GM12878 (cell line): ENCODE results near the gene ZNF212. TPM values are rescaled to one million over a fixed set of nuclear protein-coding genes. Genes with fewer than 3 reads are reported as not detected.

Source experiments
- ATAC-seq: fragments of 200-7000 bp; cut with Tn5 transposase; 3 replicates; pipeline ENCODE4 v1.9.1; 2020; ENCODE audit warnings: mild to moderate bottlenecking, moderate library complexity
- BruUV-seq: library from RNA; stranded (reverse); fragments of 400-500 nt; replicated peaks from 2 replicates; lab custom pipeline; 2021; lab: Mats Ljungman, UMichigan
- CTCF ChIA-PET: fragments of 300-600 bp; sonication (Branson Sonifier 250); formaldehyde crosslinking; extraction: SDS; loops from one replicate; lab custom pipeline; 2021; ENCODE audit warnings: inconsistent platforms; lab: Yijun Ruan, JAX
- POLR2A ChIA-PET: fragments of 350-600 bp; formaldehyde crosslinking; extraction: SDS; loops from one replicate; lab custom pipeline; 2021; ENCODE audit warnings: inconsistent platforms; lab: Charles Lee
- RAD21 ChIA-PET: fragments of 300-600 bp; sonication (Branson Sonifier 250); formaldehyde crosslinking; loops from one replicate; lab custom pipeline; 2023; ENCODE audit warnings: antibody characterized with exemption; ENCODE audit not compliant: unreplicated experiment; lab: Charles Lee
- SMC1A ChIA-PET: fragments of 300-600 bp; sonication (Branson Sonifier 250); formaldehyde crosslinking; loops from one replicate; lab custom pipeline; 2023; ENCODE audit not compliant: unreplicated experiment, uncharacterized antibody; lab: Charles Lee
- DNase-seq: peaks from one replicate; pipeline ENCODE4 v3.0.0-alpha.2; 2011; ENCODE audit warnings: low read depth, low spot score
- FAIRE-seq: peaks from 3 replicates; lab custom pipeline; 2011; peaks lifted over from hg19 to GRCh38; lab: Jason Lieb, UNC
- H2AFZ ChIP-seq: 2 replicates; pipeline ENCODE4 v1.6.0; 2011; ENCODE audit warnings: low read depth, low read length, control low read depth; ENCODE audit not compliant: control insufficient read depth
- H3K27ac ChIP-seq: 2 replicates; pipeline ENCODE4 v1.5.1; 2011; ENCODE audit warnings: control low read depth; ENCODE audit not compliant: control insufficient read depth, insufficient read depth
- H3K27me3 ChIP-seq, 2 experiments: replicated peaks in 1 of 2; 2 replicates each; pipeline versions ENCODE4 v1.6.0 to v1.6.1; 2011; ENCODE audit warnings: low read length in 1 of 2; ENCODE audit not compliant: control insufficient read depth in 2 of 2, insufficient read depth in 2 of 2
- H3K36me3 ChIP-seq, 2 experiments: 2 replicates each; pipeline ENCODE4 v1.5.1; 2011; ENCODE audit warnings: low read length in 1 of 2; ENCODE audit not compliant: control insufficient read depth in 2 of 2, insufficient read depth in 2 of 2
- H3K4me1 ChIP-seq: 2 replicates; pipeline ENCODE4 v1.6.1; 2011; ENCODE audit warnings: mild to moderate bottlenecking, low read length, moderate library complexity, mixed read lengths; ENCODE audit not compliant: control insufficient read depth, insufficient read depth
- H3K4me2 ChIP-seq: 2 replicates; pipeline ENCODE4 v1.6.0; 2011; ENCODE audit warnings: control low read depth; ENCODE audit not compliant: control insufficient read depth, insufficient read depth
- H3K4me3 ChIP-seq: fragments of 200-600 bp; sonication (generic); 2 replicates; pipeline ENCODE4 v1.5.1; 2016
- H3K79me2 ChIP-seq: 2 replicates; pipeline ENCODE4 v1.6.0; 2011; ENCODE audit warnings: low read length; ENCODE audit not compliant: control insufficient read depth, insufficient read depth
- H3K9ac ChIP-seq: 2 replicates; pipeline ENCODE4 v1.8.0; 2011; ENCODE audit warnings: low read length, control low read depth, mixed read lengths; ENCODE audit not compliant: control insufficient read depth, insufficient read depth
- H3K9me3 ChIP-seq: replicated peaks from 3 replicates; pipeline ENCODE4 v1.5.1; 2011; ENCODE audit warnings: mild to moderate bottlenecking, low read length; ENCODE audit not compliant: control insufficient read depth, insufficient read depth
- H4K20me1 ChIP-seq: 2 replicates; pipeline ENCODE4 v1.6.0; 2011; ENCODE audit not compliant: control insufficient read depth, insufficient read depth
- CREM ChIP-seq: IDR thresholded peaks from 2 replicates; pipeline ENCODE4 v1.6.1; 2014; ENCODE audit warnings: antibody characterized with exemption, low read depth
- FOS ChIP-seq: IDR thresholded peaks from 3 replicates; pipeline ENCODE4 v1.6.1; 2011; ENCODE audit warnings: borderline replicate concordance; ENCODE audit not compliant: insufficient read length; ENCODE audit errors: extremely low read depth
- HCFC1 ChIP-seq: fragments of 150-350 bp; IDR thresholded peaks from 2 replicates; pipeline ENCODE4 v1.6.1; 2014; ENCODE audit warnings: low read length
- HDAC2 ChIP-seq: fragments of 200-600 bp; sonication (generic); IDR thresholded peaks from 2 replicates; pipeline ENCODE4 v1.6.1; 2017
- MXI1 ChIP-seq: fragments of 150-350 bp; IDR thresholded peaks from 2 replicates; pipeline ENCODE4 v1.6.1; 2011; ENCODE audit warnings: low read depth, mild to moderate bottlenecking, inconsistent platforms, low read length, improper control_type of control experiment
- MYC ChIP-seq: IDR thresholded peaks from 2 replicates; pipeline ENCODE4 v1.6.1; 2011; ENCODE audit warnings: mild to moderate bottlenecking, low read length, moderate library complexity, inconsistent platforms; ENCODE audit not compliant: insufficient read depth, insufficient replicate concordance, insufficient read length, severe bottlenecking
- NFIC ChIP-seq: IDR thresholded peaks from 2 replicates; pipeline ENCODE4 v1.6.1; 2012; ENCODE audit warnings: low read depth, mild to moderate bottlenecking, inconsistent platforms, low read length, moderate library complexity
- RCOR1 ChIP-seq: conservative IDR thresholded peaks from 2 replicates; pipeline ENCODE4 v1.6.1; 2012; ENCODE audit warnings: low read depth, low read length, improper control_type of control experiment
- SMAD5 ChIP-seq: IDR thresholded peaks from 2 replicates; pipeline ENCODE4 v1.6.1; 2016; ENCODE audit warnings: antibody characterized with exemption, low read depth
- SREBF1 ChIP-seq: IDR thresholded peaks from 2 replicates; pipeline ENCODE4 v1.6.1; 2012; ENCODE audit warnings: mild to moderate bottlenecking, low read length
- ZNF207 ChIP-seq: fragments of 450-650 bp; IDR thresholded peaks from 2 replicates; pipeline ENCODE4 v1.6.1; 2014; ENCODE audit warnings: antibody characterized with exemption, mild to moderate bottlenecking, borderline replicate concordance
- ZNF217 ChIP-seq: fragments of 450-650 bp; IDR thresholded peaks from 2 replicates; pipeline ENCODE4 v1.6.1; 2017; ENCODE audit warnings: antibody characterized with exemption, mild to moderate bottlenecking
- WGBS: methylation state at CpG from one replicate; pipeline ENCODE4 v1.1.6; 2016; ENCODE audit warnings: low lambda C conversion rate; ENCODE audit not compliant: insufficient replicate concordance, insufficient coverage; ENCODE audit errors: missing lambda C conversion rate; 5-methylcytosine and 5-hydroxymethylcytosine counted together
- in situ Hi-C: fragments of 300-500 bp; cut with MboI; formaldehyde crosslinking; loops from 9 replicates; pipeline ENCODE4 v1.14.3; 2018; ENCODE audit warnings: mixed read lengths
- intact Hi-C: fragments of 100-400 bp; cut with micrococcal nuclease; formaldehyde crosslinking; loops from one replicate; pipeline ENCODE4 v1.14.2; 2022; ENCODE audit not compliant: unreplicated experiment
- polyA plus RNA-seq, 11 experiments: library from polyadenylated mRNA; depleted of rRNA in 4 of 11; unstranded in 6 of 11; stranded (reverse) in 5 of 11; fragments of >200 nt; fragmentation: Nextera tagmentation in 4 of 11; fragmentation: Illumina TruSeq in 1 of 11; extraction: Ambion mirVana in 4 of 11; extraction: Trizol in 1 of 11; gene quantifications; 1 replicate in 1 of 11; 2 replicates in 10 of 11; pipeline versions ENCODE4 v1.2.1 to v1.2.3, GENCODE V29; 2011 to 2016; ENCODE audit warnings: inconsistent platforms in 2 of 11, missing spikeins in 2 of 11, low read depth in 1 of 11
- total RNA-seq, 4 experiments: library from RNA; depleted of rRNA in 3 of 4; stranded (reverse); fragments of >200 nt in 3 of 4; fragmentation: Illumina TruSeq in 1 of 4; extraction: Trizol in 1 of 4; gene quantifications; 2 replicates each; pipeline versions ENCODE4 v1.2.1 to v1.2.3, GENCODE V29; 2013 to 2021
- TF ChIP-seq, protein P1 (sequence below): fragments of 450-650 bp; IDR thresholded peaks from 2 replicates; pipeline ENCODE4 v1.6.1; 2017; ENCODE audit warnings: mild to moderate bottlenecking, moderate library complexity
- TF ChIP-seq, protein P2 (sequence below): IDR thresholded peaks from 2 replicates; pipeline ENCODE4 v1.6.1; 2012; ENCODE audit warnings: low read length, inconsistent platforms

ZNF212 gene
- total and polyA plus RNA-seq, 10 of the 15 experiments (the other 5 are each of a cell fraction or from before 2014, with no cell fraction given) = 1.2 to 11.6 (median 5.4) TPM

DNA sequence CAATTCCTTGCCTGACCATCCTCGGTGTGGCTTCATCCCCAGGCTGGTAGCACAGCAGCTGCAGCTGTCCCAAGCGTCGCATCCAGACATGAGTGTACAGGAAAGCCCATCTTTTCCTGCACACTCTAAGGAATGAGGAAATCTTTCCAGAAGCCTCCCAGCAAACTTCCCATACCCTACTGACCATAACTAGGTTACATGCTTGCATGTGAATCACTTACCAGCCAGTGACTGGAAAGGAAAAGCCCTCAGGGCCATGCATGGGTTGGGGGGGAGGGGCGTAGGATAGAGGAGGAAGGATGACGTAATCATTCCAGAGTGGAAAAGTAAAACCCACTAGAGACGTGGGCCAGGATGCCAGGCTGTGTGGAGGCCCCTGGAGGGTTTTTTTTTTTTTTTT lies 18.9 kb upstream of the ZNF212 start:
- Histone ChIP-seq H3K9me3 (no peaks in the 10 kb centered on the region), H3K4me1 (no peaks in the 10 kb centered on the region), H3K36me3 (peaks cover 14 to 18% of the 10 kb centered on the region in 2 experiments; a peak in 3 of 4 replicates), H3K4me2 (no peak overlapping the region), H3K9ac (no peak overlapping the region), H3K79me2 (no peaks in the 10 kb centered on the region), H3K27ac (no peak overlapping the region), H3K27me3 (no peaks in the 10 kb centered on the region), H4K20me1 (no peaks in the 10 kb centered on the region), H2AFZ (no peak overlapping the region), H3K4me3 (no peak overlapping the region)
- RAD21 ChIA-PET = no interaction called here
- SMC1A ChIA-PET = no interaction called here
- POLR2A ChIA-PET = no interaction called here
- TF ChIP-seq ZNF207 (no peak), SMAD5 (no peak), ZNF217 (no peak), SREBF1 (no peak), HCFC1 (no peak), MXI1 (no peak), RCOR1 (no peak), NFIC (no peak), MYC (no peak), CREM (no peak), FOS (no peak), HDAC2 (no peak)
- TF ChIP-seq, protein P1, sequence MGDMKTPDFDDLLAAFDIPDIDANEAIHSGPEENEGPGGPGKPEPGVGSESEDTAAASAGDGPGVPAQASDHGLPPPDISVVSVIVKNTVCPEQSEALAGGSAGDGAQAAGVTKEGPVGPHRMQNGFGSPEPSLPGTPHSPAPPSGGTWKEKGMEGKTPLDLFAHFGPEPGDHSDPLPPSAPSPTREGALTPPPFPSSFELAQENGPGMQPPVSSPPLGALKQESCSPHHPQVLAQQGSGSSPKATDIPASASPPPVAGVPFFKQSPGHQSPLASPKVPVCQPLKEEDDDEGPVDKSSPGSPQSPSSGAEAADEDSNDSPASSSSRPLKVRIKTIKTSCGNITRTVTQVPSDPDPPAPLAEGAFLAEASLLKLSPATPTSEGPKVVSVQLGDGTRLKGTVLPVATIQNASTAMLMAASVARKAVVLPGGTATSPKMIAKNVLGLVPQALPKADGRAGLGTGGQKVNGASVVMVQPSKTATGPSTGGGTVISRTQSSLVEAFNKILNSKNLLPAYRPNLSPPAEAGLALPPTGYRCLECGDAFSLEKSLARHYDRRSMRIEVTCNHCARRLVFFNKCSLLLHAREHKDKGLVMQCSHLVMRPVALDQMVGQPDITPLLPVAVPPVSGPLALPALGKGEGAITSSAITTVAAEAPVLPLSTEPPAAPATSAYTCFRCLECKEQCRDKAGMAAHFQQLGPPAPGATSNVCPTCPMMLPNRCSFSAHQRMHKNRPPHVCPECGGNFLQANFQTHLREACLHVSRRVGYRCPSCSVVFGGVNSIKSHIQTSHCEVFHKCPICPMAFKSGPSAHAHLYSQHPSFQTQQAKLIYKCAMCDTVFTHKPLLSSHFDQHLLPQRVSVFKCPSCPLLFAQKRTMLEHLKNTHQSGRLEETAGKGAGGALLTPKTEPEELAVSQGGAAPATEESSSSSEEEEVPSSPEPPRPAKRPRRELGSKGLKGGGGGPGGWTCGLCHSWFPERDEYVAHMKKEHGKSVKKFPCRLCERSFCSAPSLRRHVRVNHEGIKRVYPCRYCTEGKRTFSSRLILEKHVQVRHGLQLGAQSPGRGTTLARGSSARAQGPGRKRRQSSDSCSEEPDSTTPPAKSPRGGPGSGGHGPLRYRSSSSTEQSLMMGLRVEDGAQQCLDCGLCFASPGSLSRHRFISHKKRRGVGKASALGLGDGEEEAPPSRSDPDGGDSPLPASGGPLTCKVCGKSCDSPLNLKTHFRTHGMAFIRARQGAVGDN = no peak
- TF ChIP-seq, protein P2, sequence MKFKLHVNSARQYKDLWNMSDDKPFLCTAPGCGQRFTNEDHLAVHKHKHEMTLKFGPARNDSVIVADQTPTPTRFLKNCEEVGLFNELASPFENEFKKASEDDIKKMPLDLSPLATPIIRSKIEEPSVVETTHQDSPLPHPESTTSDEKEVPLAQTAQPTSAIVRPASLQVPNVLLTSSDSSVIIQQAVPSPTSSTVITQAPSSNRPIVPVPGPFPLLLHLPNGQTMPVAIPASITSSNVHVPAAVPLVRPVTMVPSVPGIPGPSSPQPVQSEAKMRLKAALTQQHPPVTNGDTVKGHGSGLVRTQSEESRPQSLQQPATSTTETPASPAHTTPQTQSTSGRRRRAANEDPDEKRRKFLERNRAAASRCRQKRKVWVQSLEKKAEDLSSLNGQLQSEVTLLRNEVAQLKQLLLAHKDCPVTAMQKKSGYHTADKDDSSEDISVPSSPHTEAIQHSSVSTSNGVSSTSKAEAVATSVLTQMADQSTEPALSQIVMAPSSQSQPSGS = no peak
- 95% methylated on average over 6 of the region's 6 CpGs for WGBS
- no peak for ATAC-seq
- FAIRE-seq = no peak
- DNase-seq = no peak
- intact Hi-C loops (no loop called here), in situ Hi-C loops (no loop called here)
- CTCF ChIA-PET = interaction anchor here (0.6 kb wide), 1 partner anchor 89 kb away, joined by 3 read pairs; no protein-coding TSS in a partner anchor
- no TSS peak for BruUV-seq
